SHP77 treated with DMSO at 0.1 percent for 48 hours (cell line): Measurements from ENCODE around the gene TNFRSF4.

Experiments used
- DNase-seq: peaks from one replicate; lab custom pipeline; 2025; lab: John Stamatoyannopoulos, UW

TNFRSF4 gene

GRCh38 chr1:1232796-1233566 lies 19.0 kb upstream of the TNFRSF4 start:
- no peak for DNase-seq

- no peak for DNase-seq
Observed at GRCh38 chr1:1232208-1232795, 18.3 kb upstream of the TNFRSF4 start, which contains the start of gene B3GALT6. Gene B3GALT6 (plus strand): TSS chr1:1232237. CDS start chr1:1232279, 42 bp downstream.

- DNase-seq, result peak; percentile 89
Observed at GRCh38 chr1:1231400-1232207, 17.7 kb upstream of the TNFRSF4 start, which contains the start of gene SDF4. Gene SDF4 (minus strand): TSS chr1:1232001. CDS start chr1:1228772, 3,229 bp downstream.

GRCh38 chr1:1230656-1231399 lies 16.9 kb upstream of the TNFRSF4 start:
- no peak for DNase-seq

- DNase-seq, result no peak
Observed at GRCh38 chr1:1229770-1230169, 15.8 kb upstream of the TNFRSF4 start.

- no peak for DNase-seq
Observed at GRCh38 chr1:1228596-1229321, 14.8 kb upstream of the TNFRSF4 start.

GRCh38 chr1:1228187-1228586 lies 14.2 kb upstream of the TNFRSF4 start:
- DNase-seq, result no peak

- DNase-seq, result no peak
Observed at GRCh38 chr1:1227386-1227785, 13.4 kb upstream of the TNFRSF4 start.

GRCh38 chr1:1226566-1227362 lies 12.8 kb upstream of the TNFRSF4 start:
- DNase-seq, result no peak

GRCh38 chr1:1225913-1226312 lies 12.0 kb upstream of the TNFRSF4 start:
- DNase-seq, result no peak

- no peak for DNase-seq
Observed at GRCh38 chr1:1225238-1225845, 11.4 kb upstream of the TNFRSF4 start.

- no peak for DNase-seq
Observed at GRCh38 chr1:1223891-1224290, 9.9 kb upstream of the TNFRSF4 start.

GRCh38 chr1:1223321-1223720 lies 9.4 kb upstream of the TNFRSF4 start:
- DNase-seq, result no peak

- no peak for DNase-seq
Observed at GRCh38 chr1:1222575-1223225, 8.7 kb upstream of the TNFRSF4 start.

- no peak for DNase-seq
Observed at GRCh38 chr1:1221887-1222574, 8.1 kb upstream of the TNFRSF4 start.

- DNase-seq, result no peak
Observed at GRCh38 chr1:1220197-1220596, 6.2 kb upstream of the TNFRSF4 start.

GRCh38 chr1:1219341-1219740 lies 5.4 kb upstream of the TNFRSF4 start:
- no peak for DNase-seq

- DNase-seq, result no peak
Observed at GRCh38 chr1:1218524-1219200, 4.7 kb upstream of the TNFRSF4 start.
